Skeletal muscle tissue (tissue), 4 donors: ENCODE data around the gene SREK1IP1. TPM values are rescaled to one million over a fixed set of nuclear protein-coding genes. Genes with fewer than 3 reads are reported as not detected.

Experiments used
- H3K27ac ChIP-seq: one replicate; pipeline ENCODE4 v1.7.0; 2013; ENCODE audit warnings: mild to moderate bottlenecking, low read depth, low read length, inconsistent platforms
- H3K27me3 ChIP-seq, 3 donors: one replicate each; pipeline ENCODE4 v1.7.0; 2013; ENCODE audit warnings: low read length in 3 of 3; ENCODE audit not compliant: control insufficient read depth in 3 of 3, insufficient read depth in 3 of 3
- H3K36me3 ChIP-seq, 3 donors: one replicate each; pipeline ENCODE4 v1.7.0; 2013; ENCODE audit warnings: low read length in 3 of 3; ENCODE audit not compliant: control insufficient read depth in 3 of 3, insufficient read depth in 3 of 3
- H3K4me1 ChIP-seq, 3 donors: one replicate each; pipeline ENCODE4 v1.7.0; 2013; ENCODE audit warnings: low read length in 3 of 3, mild to moderate bottlenecking in 3 of 3; ENCODE audit not compliant: control insufficient read depth in 3 of 3, insufficient read depth in 3 of 3
- H3K4me3 ChIP-seq, 3 donors: one replicate each; pipeline ENCODE4 v1.7.0; 2013; ENCODE audit warnings: low read length in 3 of 3
- H3K9ac ChIP-seq, 3 donors: one replicate each; pipeline ENCODE4 v1.7.0; 2013; ENCODE audit warnings: low read length in 3 of 3, mild to moderate bottlenecking in 3 of 3, moderate library complexity in 2 of 3, low read depth in 1 of 3
- H3K9me3 ChIP-seq, 3 donors: one replicate each; pipeline ENCODE4 v1.7.0; 2013; ENCODE audit warnings: low read length in 3 of 3; ENCODE audit not compliant: control insufficient read depth in 3 of 3
- total RNA-seq: library from RNA; depleted of rRNA; stranded (reverse); fragments of >200 nt; gene quantifications from one replicate; pipeline ENCODE4 v1.2.3, GENCODE V29; 2014
- donor health status: Osteomylitis.

Gene SREK1IP1
- total RNA-seq, 1 donor from 2014 or later = 5.7 TPM

- H3K4me1 ChIP-seq = no peaks in the 10 kb centered on the region
- H3K4me3 ChIP-seq = no peak overlapping the region
- no peaks in the 10 kb centered on the region for H3K36me3 ChIP-seq
- H3K27ac ChIP-seq = no peak overlapping the region
- no peak overlapping the region for H3K9ac ChIP-seq
- H3K27me3 ChIP-seq = peaks cover 0 to 2% (median 0%) of the 10 kb centered on the region in 3 donors
- H3K9me3 ChIP-seq = no peaks in the 10 kb centered on the region
Observed at GRCh38 chr5:64670277-64670676, 98.2 kb downstream of the SREK1IP1 start.

Other genes starting within 250 kb of the SREK1IP1 start
- gene SHISAL2B, start 78.2 kb downstream of the SREK1IP1 start, total RNA-seq = not detected
- 9.9 TPM for gene CWC27, start 239 bp upstream of the SREK1IP1 start, total RNA-seq